ENCODE measurements around the gene TMEM151A.

TMEM151A gene

GRCh38 chr11:66336234-66337102 lies 44.8 kb downstream of the TMEM151A start, which contains the start of gene RIN1:
TSS of gene RIN1 (minus strand) at chr11:66336434. CDS start at chr11:66336402, 32 bp downstream.
- peak within 1 kb of the TSS; percentile 79 for H3K4me3 ChIP-seq (replicated peaks; ENCODE audit: low read depth, low read length)
- peak; percentile 38 for TF ChIP-seq CTCF (IDR thresholded peaks at IDR 0.05; ENCODE audit: low read length, missing control alignments)
- peak; percentile 96 for DNase-seq (ENCODE audit: low read depth)

- no peak for TF ChIP-seq CTCF (IDR thresholded peaks at IDR 0.05; ENCODE audit: low read length, missing control alignments)
- no peak overlapping the region for H3K4me3 ChIP-seq (replicated peaks; ENCODE audit: low read depth, low read length)
- DNase-seq (ENCODE audit: low read depth) = no peak
Observed at GRCh38 chr11:66337103-66337899, 45.6 kb downstream of the TMEM151A start.

- no peak for DNase-seq (ENCODE audit: low read depth)
- H3K4me3 ChIP-seq (replicated peaks; ENCODE audit: low read depth, low read length) = no peak overlapping the region
- no peak for TF ChIP-seq CTCF (IDR thresholded peaks at IDR 0.05; ENCODE audit: low read length, missing control alignments)
Observed at GRCh38 chr11:66338276-66339161, 46.8 kb downstream of the TMEM151A start.

DNA sequence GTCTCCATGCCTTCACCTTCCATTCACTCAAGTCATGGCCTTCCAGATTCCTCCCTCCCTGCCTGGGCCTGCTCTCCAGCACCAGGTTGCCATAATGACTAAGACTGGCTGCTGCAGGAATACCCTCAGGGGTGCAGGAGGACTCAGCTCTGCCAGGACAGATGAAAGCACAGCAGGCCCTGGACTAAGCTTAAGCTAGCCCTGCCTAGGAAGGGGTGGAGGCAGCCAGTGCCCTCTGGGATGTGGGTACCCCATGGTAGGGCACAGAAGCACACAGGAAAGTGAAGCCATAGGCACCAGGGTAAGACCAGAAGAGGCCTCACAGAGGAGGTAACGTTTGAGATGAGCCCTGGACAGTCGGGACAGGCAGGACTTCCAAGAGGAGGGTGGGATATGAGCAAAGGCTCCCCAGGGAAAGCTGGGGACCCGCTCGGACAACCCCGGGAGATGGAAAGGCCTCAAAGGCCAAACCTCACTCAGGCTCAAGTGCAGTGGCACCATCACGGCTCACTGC lies 47.5 kb downstream of the TMEM151A start:
- no peak overlapping the region for H3K4me3 ChIP-seq (replicated peaks; ENCODE audit: low read depth, low read length)
- TF ChIP-seq CTCF (IDR thresholded peaks at IDR 0.05; ENCODE audit: low read length, missing control alignments) = no peak
- no peak for DNase-seq (ENCODE audit: low read depth)

DNA sequence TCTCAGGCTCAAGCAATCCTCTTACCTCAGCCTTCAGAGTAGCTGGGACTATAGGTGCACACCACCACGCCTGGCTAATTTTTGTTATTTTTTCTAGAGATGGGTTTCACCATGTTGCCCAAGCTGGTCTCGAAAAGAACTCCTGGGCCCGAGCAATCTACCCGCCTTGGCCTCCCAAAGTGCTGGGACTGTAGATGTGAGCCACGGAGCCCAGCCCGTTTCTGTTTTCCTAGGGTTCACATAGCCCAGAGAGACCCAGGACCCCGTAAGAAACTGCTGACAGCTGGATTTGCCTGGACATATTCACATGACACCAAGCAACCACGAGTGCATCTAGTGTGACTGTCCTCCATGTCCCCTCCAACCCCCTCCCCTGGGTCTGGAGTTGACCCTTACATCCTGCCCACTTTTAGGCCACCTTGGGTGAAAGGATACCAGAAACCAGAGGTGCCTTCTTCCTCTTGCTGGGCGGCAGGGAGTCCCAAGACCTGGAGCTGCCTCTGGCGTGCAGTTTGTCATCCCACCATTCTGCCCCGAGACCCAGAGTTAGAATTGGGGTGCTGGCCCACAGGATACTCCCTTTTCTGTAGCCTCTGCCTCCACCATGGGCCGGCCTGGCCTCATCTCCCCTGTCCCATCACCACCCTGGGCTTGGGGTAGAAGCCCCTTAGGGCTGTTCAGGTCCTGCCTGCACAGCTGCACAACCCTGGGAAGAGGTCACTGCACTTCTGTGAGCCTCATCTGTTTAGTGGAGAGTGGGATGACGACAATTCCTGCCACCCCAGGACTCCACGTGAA lies 48.2 kb downstream of the TMEM151A start:
- no peak overlapping the region for H3K4me3 ChIP-seq (replicated peaks; ENCODE audit: low read depth, low read length)
- no peak for DNase-seq (ENCODE audit: low read depth)
- no peak for TF ChIP-seq CTCF (IDR thresholded peaks at IDR 0.05; ENCODE audit: low read length, missing control alignments)
